HepG2 (cell line): ENCODE measurements around the gene KRT71.

ENCODE experiments used
- FOXA3 ChIP-seq: IDR thresholded peaks from 2 replicates; pipeline ENCODE4 v1.6.1; 2016; ENCODE audit warnings: missing genetic modification reagents, missing compliant biosample characterization
- ZNF251 ChIP-seq: sonication (generic); formaldehyde crosslinking; IDR thresholded peaks from 2 replicates; pipeline ENCODE4 v1.9.0; 2021; ENCODE audit warnings: mild to moderate bottlenecking, missing genetic modification reagents

- TF ChIP-seq FOXA3 (CRISPR knock-in tag) (no peak), ZNF251 (CRISPR knock-in tag) (no peak)
Measured at GRCh38 chr12:52519387-52519703, 33.6 kb downstream of the KRT71 start.
